ENCODE data around the gene RAD51B.

The RAD51B gene

GRCh38 chr14:68380329-68380741 is 560.8 kb downstream of the RAD51B start:
- no peak for TF ChIP-seq CTCF (conservative IDR thresholded peaks at IDR 0.05; ENCODE audit: low read depth)
- POLR2A ChIA-PET (ENCODE audit: low non-redundant PET), result no interaction called here
- DNase-seq (ENCODE audit: low spot score), result no peak
- H3K27ac ChIP-seq, result no peak overlapping the region
- CTCF ChIA-PET, result interaction anchor here (0.6 kb wide), 1 partner anchor 450 kb away, joined by 3 read pairs; no protein-coding TSS in a partner anchor

- ChIA-PET CTCF (interaction anchor here (1.0 kb wide), 1 partner anchor 60 kb away, joined by 3 read pairs; no protein-coding TSS in a partner anchor), POLR2A (ENCODE audit: low non-redundant PET) (interaction anchor here (0.6 kb wide), 1 partner anchor 9 kb away, joined by 4 read pairs; no protein-coding TSS in a partner anchor)
- H3K27ac ChIP-seq, result no peak overlapping the region
These were observed 564.8 kb downstream of the RAD51B start for GRCh38 chr14:68384335-68384734.

GRCh38 chr14:68384881-68385280 is 565.3 kb downstream of the RAD51B start:
- CTCF ChIA-PET, result interaction anchor here (1.0 kb wide), 1 partner anchor 60 kb away, joined by 3 read pairs; no protein-coding TSS in a partner anchor
- H3K27ac ChIP-seq, result no peak overlapping the region
- TF ChIP-seq CTCF (conservative IDR thresholded peaks at IDR 0.05; ENCODE audit: low read depth), result no peak
- POLR2A ChIA-PET (ENCODE audit: low non-redundant PET), result interaction anchor here (0.6 kb wide), 1 partner anchor 10 kb away, joined by 4 read pairs; no protein-coding TSS in a partner anchor
- DNase-seq (ENCODE audit: low spot score), result no peak

More at GRCh38 chr14:68384335-68384734, 564.8 kb downstream of the RAD51B start:
- no peak for TF ChIP-seq CTCF (conservative IDR thresholded peaks at IDR 0.05; ENCODE audit: low read depth)
- DNase-seq (ENCODE audit: low spot score), result no peak

- ChIA-PET CTCF (no interaction called here), POLR2A (ENCODE audit: low non-redundant PET) (no interaction called here)
- no peak for DNase-seq (ENCODE audit: low spot score)
- no peak for TF ChIP-seq CTCF (conservative IDR thresholded peaks at IDR 0.05; ENCODE audit: low read depth)
- H3K27ac ChIP-seq, result no peak overlapping the region
These were observed 566.9 kb downstream of the RAD51B start for GRCh38 chr14:68386446-68386845.

- POLR2A ChIA-PET (ENCODE audit: low non-redundant PET), result no interaction called here
These were observed 567.6 kb downstream of the RAD51B start for GRCh38 chr14:68386950-68387779.

GRCh38 chr14:68389943-68390342 is 570.4 kb downstream of the RAD51B start:
- TF ChIP-seq CTCF (conservative IDR thresholded peaks at IDR 0.05; ENCODE audit: low read depth), result no peak
- no peak overlapping the region for H3K27ac ChIP-seq
- ChIA-PET POLR2A (ENCODE audit: low non-redundant PET) (no interaction called here), CTCF (no interaction called here)
- no peak for DNase-seq (ENCODE audit: low spot score)

More at GRCh38 chr14:68386950-68387779, 567.6 kb downstream of the RAD51B start:
- CTCF ChIA-PET, result interaction anchor here (0.6 kb wide), 1 partner anchor 438 kb away, joined by 4 read pairs; no protein-coding TSS in a partner anchor
- TF ChIP-seq CTCF (conservative IDR thresholded peaks at IDR 0.05; ENCODE audit: low read depth), result no peak
- H3K27ac ChIP-seq, result no peak overlapping the region
- no peak for DNase-seq (ENCODE audit: low spot score)

All from RWPE1 (cell line).